ENCODE data around the gene RALGAPA2. TPM values are rescaled to one million over a fixed set of nuclear protein-coding genes. Genes with fewer than 3 reads are reported as not detected.
A peak's percentile ranks its signal among the peaks of the same experiment; 100 is the strongest.
"Not testable (repeated sequence)": the region's sequence is repeated elsewhere in the genome, so short reads cannot be mapped to it uniquely, and the experiment has no call there.

Gene RALGAPA2
- total and polyA plus RNA-seq, 10 donors, result 1.2 to 55.2 (median 29.4) TPM

- intact Hi-C loops (cut with DNase I; ENCODE audit: low total_unique reads), result loop anchor here (5.0 kb wide), 1 partner anchor 204 kb away; no protein-coding TSS in a partner anchor
- no peaks in the 10 kb centered on the region for H3K9me3 ChIP-seq
- TF ChIP-seq POLR2AphosphoS5 (IDR thresholded peaks at IDR 0.05) (no peak), CTCF (IDR thresholded peaks at IDR 0.05 in 8 of 11, conservative IDR thresholded peaks at IDR 0.05 in 3 of 11) (no peak)
- H3K27ac ChIP-seq, result no peak overlapping the region
- peaks cover 9 to 88% (median 69%) of the 10 kb centered on the region in 7 donors for H3K27me3 ChIP-seq (replicated peaks in 1 of 7)
- H3K4me1 ChIP-seq, result peaks cover 11 to 60% (median 34%) of the 10 kb centered on the region in 6 donors
- no peak overlapping the region for H3K4me3 ChIP-seq
- no peaks in the 10 kb centered on the region for H3K36me3 ChIP-seq
- DNase-seq, result no peak
- 3 to 7% (median 4%) methylated on average over 17 of the region's 17 CpGs for WGBS, 5 donors
These were observed 349.5 kb downstream of the RALGAPA2 start for GRCh38 chr20:20362774-20363433.

- 1 to 4% (median 3%) methylated on average over 6 of the region's 6 CpGs for WGBS, 5 donors
- Histone ChIP-seq H3K27ac (no peak overlapping the region), H3K9me3 (no peaks in the 10 kb centered on the region), H3K27me3 (replicated peaks in 1 of 7) (peaks cover 4 to 64% (median 45%) of the 10 kb centered on the region in 7 donors), H3K4me3 (no peak overlapping the region), H3K4me1 (peaks cover 4 to 42% (median 23%) of the 10 kb centered on the region in 6 donors), H3K36me3 (no peaks in the 10 kb centered on the region)
- no peak for DNase-seq
- intact Hi-C loops (cut with DNase I; ENCODE audit: low total_unique reads), result loop anchor here (5.0 kb wide), 1 partner anchor 207 kb away; no protein-coding TSS in a partner anchor
- TF ChIP-seq CTCF (IDR thresholded peaks at IDR 0.05 in 8 of 11, conservative IDR thresholded peaks at IDR 0.05 in 3 of 11) (peak; percentile 12 to 79 (median 65)), POLR2AphosphoS5 (IDR thresholded peaks at IDR 0.05) (no peak)
These were observed 352.0 kb downstream of the RALGAPA2 start for GRCh38 chr20:20360464-20360863.

- WGBS, 5 donors, result 75 to 87% (median 86%) methylated on average over 6 of the region's 6 CpGs
- H3K36me3 ChIP-seq, result no peaks in the 10 kb centered on the region
- no peak overlapping the region for H3K4me3 ChIP-seq
- H3K9me3 ChIP-seq, result no peaks in the 10 kb centered on the region
- H3K4me1 ChIP-seq, result peaks cover 4 to 34% (median 19%) of the 10 kb centered on the region in 6 donors
- peaks cover 4 to 56% (median 36%) of the 10 kb centered on the region in 7 donors for H3K27me3 ChIP-seq (replicated peaks in 1 of 7)
- no peak for DNase-seq
- no peak for TF ChIP-seq CTCF (IDR thresholded peaks at IDR 0.05 in 8 of 11, conservative IDR thresholded peaks at IDR 0.05 in 3 of 11)
- TF ChIP-seq POLR2AphosphoS5 (IDR thresholded peaks at IDR 0.05), result no peak
- TF ChIP-seq POLR2A (IDR thresholded peaks at IDR 0.05), result no peak
- H3K27ac ChIP-seq, result no peak overlapping the region
- intact Hi-C loops (cut with DNase I; ENCODE audit: low total_unique reads), result loop anchor here (5.0 kb wide), 1 partner anchor 208 kb away; no protein-coding TSS in a partner anchor
These were observed 352.8 kb downstream of the RALGAPA2 start for GRCh38 chr20:20359628-20360027.

GRCh38 chr20:20358801-20359200, 353.6 kb downstream of the RALGAPA2 start:
- peaks cover 0 to 47% (median 28%) of the 10 kb centered on the region in 7 donors for H3K27me3 ChIP-seq (replicated peaks in 1 of 7)
- intact Hi-C loops (cut with DNase I; ENCODE audit: low total_unique reads), result no loop called here
- TF ChIP-seq POLR2A (IDR thresholded peaks at IDR 0.05) (no peak), POLR2AphosphoS5 (IDR thresholded peaks at IDR 0.05) (no peak), CTCF (IDR thresholded peaks at IDR 0.05 in 8 of 11, conservative IDR thresholded peaks at IDR 0.05 in 3 of 11) (no peak)

GRCh38 chr20:20355503-20355902, 356.9 kb downstream of the RALGAPA2 start:
- H3K4me1 ChIP-seq; H3K36me3 ChIP-seq; H3K4me3 ChIP-seq; H3K9me3 ChIP-seq; intact Hi-C loops (cut with DNase I; ENCODE audit: low total_unique reads); H3K27ac ChIP-seq; DNase-seq: not testable (repeated sequence)
- H3K27me3 ChIP-seq (replicated peaks in 1 of 7), result peaks cover 0 to 31% (median 4%) of the 10 kb centered on the region in 7 donors

More at GRCh38 chr20:20358801-20359200, 353.6 kb downstream of the RALGAPA2 start:
- H3K9me3 ChIP-seq, result no peaks in the 10 kb centered on the region
- H3K4me1 ChIP-seq, result peaks cover 4 to 26% (median 13%) of the 10 kb centered on the region in 6 donors
- no peaks in the 10 kb centered on the region for H3K36me3 ChIP-seq
- no peak overlapping the region for H3K27ac ChIP-seq
- no peak overlapping the region for H3K4me3 ChIP-seq
- DNase-seq, result no peak

Data from spleen (tissue), 11 donors.